ENCODE results near the gene BTBD10.

The BTBD10 gene

GRCh38 chr11:13429288-13429687 lies 33.7 kb downstream of the BTBD10 start:
- H3K4me3 ChIP-seq (ENCODE audit: low read length): no peak overlapping the region
- H3K79me2 ChIP-seq (ENCODE audit: low read length): peaks cover 18% of the 10 kb centered on the region
- no peak for TF ChIP-seq CTCF (IDR thresholded peaks at IDR 0.05; ENCODE audit: low read length)
- TF ChIP-seq EZH2phosphoT487 (IDR thresholded peaks at IDR 0.05; ENCODE audit: low read length): no peak
- TF ChIP-seq EZH2 (optimal IDR thresholded peaks at IDR 0.05; ENCODE audit: low read depth, low read length): no peak
- no peak overlapping the region for H3K27ac ChIP-seq (ENCODE audit: low read length)
- no peak overlapping the region for H3K4me2 ChIP-seq (ENCODE audit: low read depth, low read length)
- DNase-seq: no peak
- no peaks in the 10 kb centered on the region for H3K27me3 ChIP-seq (replicated peaks; ENCODE audit: insufficient read depth, low read length)
- no peaks in the 10 kb centered on the region for H3K9me3 ChIP-seq (replicated peaks; ENCODE audit: insufficient read depth, low read length)
- no peaks in the 10 kb centered on the region for H3F3A ChIP-seq (ENCODE audit: insufficient read depth, low read length)
- H3K9me2 ChIP-seq (replicated peaks; ENCODE audit: insufficient read depth, low read length): no peaks in the 10 kb centered on the region
- no peaks in the 10 kb centered on the region for H4K20me1 ChIP-seq (ENCODE audit: insufficient read depth, low read length)
- no peaks in the 10 kb centered on the region for H3K36me3 ChIP-seq (replicated peaks; ENCODE audit: insufficient read depth, low read length)
- H2AFZ ChIP-seq (ENCODE audit: low read length): no peak overlapping the region
- no peaks in the 10 kb centered on the region for H3K4me1 ChIP-seq (ENCODE audit: low read length)
- no peak overlapping the region for H3K9ac ChIP-seq (ENCODE audit: low read length)

- H4K20me1 ChIP-seq (ENCODE audit: insufficient read depth, low read length): no peaks in the 10 kb centered on the region
- H3K79me2 ChIP-seq (ENCODE audit: low read length): peaks cover 21% of the 10 kb centered on the region
- no peak for TF ChIP-seq EZH2phosphoT487 (IDR thresholded peaks at IDR 0.05; ENCODE audit: low read length)
- no peak for TF ChIP-seq EZH2 (optimal IDR thresholded peaks at IDR 0.05; ENCODE audit: low read depth, low read length)
- no peak for TF ChIP-seq CTCF (IDR thresholded peaks at IDR 0.05; ENCODE audit: low read length)
- no peaks in the 10 kb centered on the region for H3K27me3 ChIP-seq (replicated peaks; ENCODE audit: insufficient read depth, low read length)
- H3K9ac ChIP-seq (ENCODE audit: low read length): no peak overlapping the region
- no peak overlapping the region for H2AFZ ChIP-seq (ENCODE audit: low read length)
- H3F3A ChIP-seq (ENCODE audit: insufficient read depth, low read length): no peaks in the 10 kb centered on the region
- no peak for DNase-seq
- no peaks in the 10 kb centered on the region for H3K36me3 ChIP-seq (replicated peaks; ENCODE audit: insufficient read depth, low read length)
- H3K9me3 ChIP-seq (replicated peaks; ENCODE audit: insufficient read depth, low read length): no peaks in the 10 kb centered on the region
- no peak overlapping the region for H3K4me3 ChIP-seq (ENCODE audit: low read length)
- no peaks in the 10 kb centered on the region for H3K9me2 ChIP-seq (replicated peaks; ENCODE audit: insufficient read depth, low read length)
- no peak overlapping the region for H3K27ac ChIP-seq (ENCODE audit: low read length)
- no peaks in the 10 kb centered on the region for H3K4me1 ChIP-seq (ENCODE audit: low read length)
- H3K4me2 ChIP-seq (ENCODE audit: low read depth, low read length): no peak overlapping the region
Observed at GRCh38 chr11:13427440-13427839, 35.6 kb downstream of the BTBD10 start.

- Histone ChIP-seq H3K27me3 (replicated peaks; ENCODE audit: insufficient read depth, low read length) (no peaks in the 10 kb centered on the region), H2AFZ (ENCODE audit: low read length) (no peak overlapping the region), H3K27ac (ENCODE audit: low read length) (no peak overlapping the region), H3K79me2 (ENCODE audit: low read length) (peaks cover 17% of the 10 kb centered on the region), H3K4me1 (ENCODE audit: low read length) (no peaks in the 10 kb centered on the region), H3F3A (ENCODE audit: insufficient read depth, low read length) (no peaks in the 10 kb centered on the region), H3K9me2 (replicated peaks; ENCODE audit: insufficient read depth, low read length) (no peaks in the 10 kb centered on the region), H3K9ac (ENCODE audit: low read length) (no peak overlapping the region), H3K9me3 (replicated peaks; ENCODE audit: insufficient read depth, low read length) (no peaks in the 10 kb centered on the region), H4K20me1 (ENCODE audit: insufficient read depth, low read length) (no peaks in the 10 kb centered on the region), H3K4me3 (ENCODE audit: low read length) (no peak overlapping the region), H3K36me3 (replicated peaks; ENCODE audit: insufficient read depth, low read length) (no peaks in the 10 kb centered on the region), H3K4me2 (ENCODE audit: low read depth, low read length) (no peak overlapping the region)
- TF ChIP-seq EZH2 (optimal IDR thresholded peaks at IDR 0.05; ENCODE audit: low read depth, low read length) (no peak), CTCF (IDR thresholded peaks at IDR 0.05; ENCODE audit: low read length) (no peak), EZH2phosphoT487 (IDR thresholded peaks at IDR 0.05; ENCODE audit: low read length) (no peak)
- DNase-seq: no peak
Observed at GRCh38 chr11:13423372-13423771, 39.6 kb downstream of the BTBD10 start.
